Mucosa of stomach (tissue), 1 donor: ENCODE measurements around the gene LCE2D.
"Not testable (repeated sequence)": the region's sequence is repeated elsewhere in the genome, so short reads cannot be mapped to it uniquely, and the experiment has no call there.

Source experiments
- H3K27me3 ChIP-seq: one replicate; pipeline ENCODE4 v1.7.0; 2013; ENCODE audit warnings: mild to moderate bottlenecking, low read length; ENCODE audit not compliant: control insufficient read depth, insufficient read depth
- H3K36me3 ChIP-seq: one replicate; pipeline ENCODE4 v1.7.0; 2013; ENCODE audit warnings: low read length; ENCODE audit not compliant: control insufficient read depth, insufficient read depth
- H3K4me1 ChIP-seq: one replicate; pipeline ENCODE4 v1.7.0; 2013; ENCODE audit warnings: mild to moderate bottlenecking, low read length; ENCODE audit not compliant: control insufficient read depth, insufficient read depth
- H3K4me3 ChIP-seq: one replicate; pipeline ENCODE4 v1.7.0; 2013; ENCODE audit warnings: low read length
- H3K9ac ChIP-seq: one replicate; pipeline ENCODE4 v1.7.0; 2013; ENCODE audit warnings: mild to moderate bottlenecking, low read length, moderate library complexity
- H3K9me3 ChIP-seq: one replicate; pipeline ENCODE4 v1.7.0; 2013; ENCODE audit warnings: mild to moderate bottlenecking, low read length, moderate library complexity; ENCODE audit not compliant: control insufficient read depth
- donor health status: Pancreatic carcinoma.

Gene LCE2D

GRCh38 chr1:152656459-152656858 is 6.7 kb upstream of the LCE2D start:
- Histone ChIP-seq H3K27me3 (no peaks in the 10 kb centered on the region), H3K9ac (no peak overlapping the region), H3K36me3 (no peaks in the 10 kb centered on the region), H3K4me3 (no peak overlapping the region), H3K4me1 (no peaks in the 10 kb centered on the region), H3K9me3 (no peaks in the 10 kb centered on the region)

- Histone ChIP-seq H3K36me3 (no peaks in the 10 kb centered on the region), H3K4me1 (no peaks in the 10 kb centered on the region), H3K9ac (no peak overlapping the region), H3K9me3 (no peaks in the 10 kb centered on the region), H3K27me3 (no peaks in the 10 kb centered on the region), H3K4me3 (no peak overlapping the region)
Measured at GRCh38 chr1:152657677-152658076, 5.5 kb upstream of the LCE2D start.

GRCh38 chr1:152658649-152659048 is 4.5 kb upstream of the LCE2D start:
- Histone ChIP-seq H3K36me3 (no peaks in the 10 kb centered on the region), H3K9me3 (no peaks in the 10 kb centered on the region), H3K27me3 (no peaks in the 10 kb centered on the region), H3K9ac (no peak overlapping the region), H3K4me1 (no peaks in the 10 kb centered on the region), H3K4me3 (no peak overlapping the region)

- H3K9me3 ChIP-seq, H3K4me1 ChIP-seq, H3K9ac ChIP-seq, H3K36me3 ChIP-seq, H3K27me3 ChIP-seq, H3K4me3 ChIP-seq: not testable (repeated sequence)
Measured at GRCh38 chr1:152666171-152666570, 3.0 kb downstream of the LCE2D start.

GRCh38 chr1:152667648-152668047 is 4.5 kb downstream of the LCE2D start:
- Histone ChIP-seq H3K4me1 (no peaks in the 10 kb centered on the region), H3K36me3 (no peaks in the 10 kb centered on the region), H3K9me3 (no peaks in the 10 kb centered on the region), H3K4me3 (no peak overlapping the region), H3K9ac (no peak overlapping the region), H3K27me3 (no peaks in the 10 kb centered on the region)

- no peaks in the 10 kb centered on the region for H3K4me1 ChIP-seq
- no peaks in the 10 kb centered on the region for H3K9me3 ChIP-seq
- H3K27me3 ChIP-seq, result no peaks in the 10 kb centered on the region
- no peak overlapping the region for H3K4me3 ChIP-seq
- H3K9ac ChIP-seq, result no peak overlapping the region
- no peaks in the 10 kb centered on the region for H3K36me3 ChIP-seq
Measured at GRCh38 chr1:152673016-152673415, 9.8 kb downstream of the LCE2D start.

GRCh38 chr1:152674983-152675382 is 11.8 kb downstream of the LCE2D start, which contains the start of gene LCE2C:
Gene LCE2C (plus strand): TSS chr1:152675279. CDS start chr1:152676016, 737 bp downstream.
- not testable (repeated sequence) for H3K27me3 ChIP-seq, H3K4me3 ChIP-seq, H3K9ac ChIP-seq, H3K4me1 ChIP-seq, H3K9me3 ChIP-seq, H3K36me3 ChIP-seq

- Histone ChIP-seq H3K27me3 (no peaks in the 10 kb centered on the region), H3K36me3 (no peaks in the 10 kb centered on the region), H3K4me1 (no peaks in the 10 kb centered on the region), H3K4me3 (no peak overlapping the region), H3K9me3 (no peaks in the 10 kb centered on the region), H3K9ac (no peak overlapping the region)
Measured at GRCh38 chr1:152679459-152679858, 16.3 kb downstream of the LCE2D start.

GRCh38 chr1:152681616-152682015 is 18.4 kb downstream of the LCE2D start:
- H3K9me3 ChIP-seq, result no peaks in the 10 kb centered on the region
- H3K4me1 ChIP-seq, result no peaks in the 10 kb centered on the region
- no peaks in the 10 kb centered on the region for H3K27me3 ChIP-seq
- no peak overlapping the region for H3K4me3 ChIP-seq
- H3K9ac ChIP-seq, result no peak overlapping the region
- no peaks in the 10 kb centered on the region for H3K36me3 ChIP-seq

- Histone ChIP-seq H3K36me3 (no peaks in the 10 kb centered on the region), H3K9ac (no peak overlapping the region), H3K9me3 (no peaks in the 10 kb centered on the region), H3K4me1 (no peaks in the 10 kb centered on the region), H3K4me3 (no peak overlapping the region), H3K27me3 (no peaks in the 10 kb centered on the region)
Measured at GRCh38 chr1:152683846-152684245, 20.7 kb downstream of the LCE2D start.

GRCh38 chr1:152685823-152686222 is 22.6 kb downstream of the LCE2D start, which contains the start of gene LCE2B:
Gene LCE2B (plus strand): TSS chr1:152686123. CDS start chr1:152686844, 721 bp downstream.
- not testable (repeated sequence) for H3K4me1 ChIP-seq, H3K9me3 ChIP-seq, H3K4me3 ChIP-seq, H3K9ac ChIP-seq, H3K27me3 ChIP-seq, H3K36me3 ChIP-seq

- Histone ChIP-seq H3K27me3 (no peaks in the 10 kb centered on the region), H3K4me3 (no peak within 1 kb of the TSS), H3K4me1 (no peaks in the 10 kb centered on the region), H3K36me3 (no peaks in the 10 kb centered on the region), H3K9me3 (no peaks in the 10 kb centered on the region), H3K9ac (no peak within 1 kb of the TSS)
Measured at GRCh38 chr1:152697701-152698600, 34.8 kb downstream of the LCE2D start, which contains the start of gene LCE2A. Gene LCE2A (plus strand): TSS chr1:152698345. CDS start chr1:152698902, 557 bp downstream.
